C4-2B (cell line): Measurements from ENCODE around the gene PRAC2.

Experiments
- CTCF ChIP-seq: fragments of 450-650 bp; conservative IDR thresholded peaks from 2 replicates; pipeline ENCODE4 v1.5.1; 2017; ENCODE audit warnings: mild to moderate bottlenecking
- ZFX ChIP-seq: fragments of 450-650 bp; IDR thresholded peaks from 2 replicates; pipeline ENCODE4 v1.6.1; 2017

GRCh38 chr17:48756830-48757251 lies 33.9 kb downstream of the PRAC2 start:
- no peak for TF ChIP-seq CTCF
- no peak for TF ChIP-seq ZFX
